AG09319 (cell line): ENCODE measurements around the gene SLC25A13.

Source experiments
- DNase-seq: peaks from one replicate; pipeline ENCODE4 v3.0.0-alpha.2; 2010; ENCODE audit warnings: low read depth; ENCODE audit errors: extremely low read depth
- CTCF ChIP-seq: IDR thresholded peaks from 2 replicates; pipeline ENCODE4 v1.5.1; 2011; ENCODE audit warnings: low read depth, mild to moderate bottlenecking, inconsistent platforms, low read length, moderate library complexity

The SLC25A13 gene

GRCh38 chr7:96312502-96312901 lies 9.4 kb downstream of the SLC25A13 start:
- no peak for TF ChIP-seq CTCF
- no peak for DNase-seq

GRCh38 chr7:96311967-96312366 lies 9.9 kb downstream of the SLC25A13 start:
- no peak for TF ChIP-seq CTCF
- DNase-seq: no peak

- TF ChIP-seq CTCF: no peak
- DNase-seq: peak; percentile 23
Measured at GRCh38 chr7:96310110-96310509, 11.8 kb downstream of the SLC25A13 start.

- no peak for DNase-seq
- no peak for TF ChIP-seq CTCF
Measured at GRCh38 chr7:96308950-96309263, 13.0 kb downstream of the SLC25A13 start.

- DNase-seq: no peak
- no peak for TF ChIP-seq CTCF
Measured at GRCh38 chr7:96308253-96308949, 13.5 kb downstream of the SLC25A13 start.

GRCh38 chr7:96306385-96307125 lies 15.3 kb downstream of the SLC25A13 start:
- DNase-seq: no peak

More at GRCh38 chr7:96306385-96307125, 15.3 kb downstream of the SLC25A13 start:
- no peak for TF ChIP-seq CTCF
